LNCAP (cell line): ENCODE measurements around the gene FAM184A.

Experiments used
- CTCF ChIP-seq: fragments of 450-650 bp; IDR thresholded peaks from 2 replicates; pipeline ENCODE4 v1.5.1; 2017; ENCODE audit warnings: mild to moderate bottlenecking

The FAM184A gene, protein sequence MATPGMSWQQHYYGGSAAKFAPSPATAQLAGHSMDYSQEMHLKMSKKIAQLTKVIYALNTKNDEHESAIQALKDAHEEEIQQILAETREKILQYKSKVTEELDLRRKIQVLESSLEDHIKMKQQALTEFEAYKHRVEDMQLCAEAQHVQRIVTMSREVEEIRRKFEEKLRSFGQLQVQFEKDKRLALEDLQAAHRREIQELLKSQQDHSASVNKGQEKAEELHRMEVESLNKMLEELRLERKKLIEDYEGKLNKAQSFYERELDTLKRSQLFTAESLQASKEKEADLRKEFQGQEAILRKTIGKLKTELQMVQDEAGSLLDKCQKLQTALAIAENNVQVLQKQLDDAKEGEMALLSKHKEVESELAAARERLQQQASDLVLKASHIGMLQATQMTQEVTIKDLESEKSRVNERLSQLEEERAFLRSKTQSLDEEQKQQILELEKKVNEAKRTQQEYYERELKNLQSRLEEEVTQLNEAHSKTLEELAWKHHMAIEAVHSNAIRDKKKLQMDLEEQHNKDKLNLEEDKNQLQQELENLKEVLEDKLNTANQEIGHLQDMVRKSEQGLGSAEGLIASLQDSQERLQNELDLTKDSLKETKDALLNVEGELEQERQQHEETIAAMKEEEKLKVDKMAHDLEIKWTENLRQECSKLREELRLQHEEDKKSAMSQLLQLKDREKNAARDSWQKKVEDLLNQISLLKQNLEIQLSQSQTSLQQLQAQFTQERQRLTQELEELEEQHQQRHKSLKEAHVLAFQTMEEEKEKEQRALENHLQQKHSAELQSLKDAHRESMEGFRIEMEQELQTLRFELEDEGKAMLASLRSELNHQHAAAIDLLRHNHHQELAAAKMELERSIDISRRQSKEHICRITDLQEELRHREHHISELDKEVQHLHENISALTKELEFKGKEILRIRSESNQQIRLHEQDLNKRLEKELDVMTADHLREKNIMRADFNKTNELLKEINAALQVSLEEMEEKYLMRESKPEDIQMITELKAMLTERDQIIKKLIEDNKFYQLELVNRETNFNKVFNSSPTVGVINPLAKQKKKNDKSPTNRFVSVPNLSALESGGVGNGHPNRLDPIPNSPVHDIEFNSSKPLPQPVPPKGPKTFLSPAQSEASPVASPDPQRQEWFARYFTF

GRCh38 chr6:119078376-119079282 is at the start of gene FAM184A:
Gene FAM184A (minus strand): TSS chr6:119078664. CDS start chr6:119078299, 365 bp downstream.
- TF ChIP-seq CTCF, result no peak; the same call in 1 of the 2 replicates

DNA sequence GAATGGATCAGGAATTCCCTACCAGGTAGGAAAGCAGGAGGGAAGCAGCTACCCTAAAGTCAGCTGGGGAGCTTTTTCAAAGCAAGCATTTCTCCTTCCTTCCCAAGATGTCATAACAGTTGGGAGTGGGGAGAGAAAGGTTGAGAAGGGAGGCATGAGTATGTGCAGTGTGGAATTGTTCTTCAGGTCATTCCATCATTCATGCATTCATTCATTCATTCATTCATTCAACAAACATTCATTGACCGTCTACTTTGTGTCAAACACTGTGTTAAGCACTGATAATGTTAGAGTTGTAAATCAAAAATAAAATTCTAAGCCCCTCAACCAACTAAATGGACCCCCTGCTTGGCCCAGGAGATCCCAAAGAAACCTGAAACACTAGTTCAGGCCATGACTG is 49.2 kb upstream of the FAM184A start:
- TF ChIP-seq CTCF, result no peak

- no peak for TF ChIP-seq CTCF
These were observed 48.4 kb upstream of the FAM184A start for GRCh38 chr6:119126826-119127225.

DNA sequence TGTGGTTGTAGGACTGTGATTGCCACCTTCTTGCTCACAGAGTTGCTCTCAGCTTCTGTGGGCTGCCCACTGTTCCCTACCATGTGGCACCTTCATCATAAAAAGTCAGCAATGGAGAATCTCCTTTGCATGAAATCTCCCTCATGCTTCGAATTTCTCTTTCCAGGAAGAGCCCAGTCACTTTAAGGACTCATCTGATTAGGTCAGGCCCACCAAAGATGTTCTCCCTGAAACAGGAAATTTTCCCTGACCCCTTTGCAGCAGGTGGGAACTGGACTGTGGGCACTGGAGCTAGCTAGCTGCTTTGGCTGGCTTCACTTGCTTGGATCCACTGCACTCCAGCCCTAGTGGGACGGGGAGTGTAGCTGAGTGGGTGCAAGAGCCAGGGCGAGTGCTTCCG is 47.7 kb upstream of the FAM184A start:
- TF ChIP-seq CTCF, result no peak

- no peak for TF ChIP-seq CTCF
These were observed 47.1 kb upstream of the FAM184A start for GRCh38 chr6:119125576-119125975.

DNA sequence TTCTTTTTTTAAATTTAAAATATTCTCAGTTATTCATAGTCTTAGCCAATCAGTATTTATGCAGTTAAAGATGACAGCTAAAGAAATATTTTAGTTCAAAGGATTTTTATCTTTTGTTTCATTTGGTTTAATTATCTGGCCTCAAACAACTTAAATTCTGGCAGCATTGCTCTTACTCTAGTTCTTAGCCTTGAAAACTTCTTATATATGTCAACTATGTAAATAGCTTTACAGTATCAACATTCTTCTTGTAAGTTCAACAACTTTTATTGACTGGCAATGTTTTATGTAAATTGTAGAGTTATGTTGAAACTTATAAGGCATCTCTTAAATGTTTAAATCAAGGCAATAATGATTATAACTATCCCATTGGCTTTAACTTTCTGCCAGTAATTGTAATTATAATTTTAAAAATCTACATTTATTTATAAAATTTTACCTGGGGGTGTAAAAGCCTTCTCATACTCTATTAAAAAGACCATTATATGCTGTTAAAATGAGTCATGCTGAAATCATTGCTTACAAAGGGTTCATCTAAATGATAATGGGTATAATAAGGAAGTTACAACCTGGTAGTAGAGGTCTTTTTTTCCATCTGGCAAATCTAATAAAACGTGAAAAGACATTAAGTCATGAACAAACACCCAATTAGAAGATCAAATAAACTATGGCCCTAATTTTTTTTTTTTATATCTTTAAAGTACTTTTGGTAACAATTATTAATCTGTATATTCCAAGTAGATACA is 45.8 kb upstream of the FAM184A start:
- TF ChIP-seq CTCF, result no peak
